MM.1S (cell line): ENCODE results near the gene ST8SIA5.

ENCODE experiments used
- DNase-seq: peaks from one replicate; pipeline ENCODE4 v3.0.0-alpha.2; 2015
- H2AFZ ChIP-seq: fragments of 300-600 bp; sonication (generic); 2 replicates; pipeline ENCODE4 v1.6.0; 2016; ENCODE audit warnings: antibody characterized with exemption, low read length
- H3F3A ChIP-seq: fragments of 300-600 bp; sonication (generic); 2 replicates; pipeline ENCODE4 v1.6.1; 2016; ENCODE audit warnings: mild to moderate bottlenecking, antibody characterized with exemption, low read length, moderate library complexity, mixed read lengths; ENCODE audit not compliant: insufficient read depth
- H3K27ac ChIP-seq: fragments of 300-600 bp; sonication (generic); 2 replicates; pipeline ENCODE4 v1.5.1; 2016; ENCODE audit warnings: mild to moderate bottlenecking, low read length
- H3K27me3 ChIP-seq: fragments of 300-600 bp; sonication (generic); replicated peaks from 2 replicates; pipeline ENCODE4 v1.6.0; 2016; ENCODE audit warnings: low read length; ENCODE audit not compliant: insufficient read depth
- H3K36me3 ChIP-seq: fragments of 300-600 bp; sonication (generic); replicated peaks from 2 replicates; pipeline ENCODE4 v1.6.1; 2016; ENCODE audit warnings: mild to moderate bottlenecking, low read length, mixed read lengths; ENCODE audit not compliant: insufficient read depth
- H3K4me1 ChIP-seq: fragments of 300-600 bp; sonication (generic); 2 replicates; pipeline ENCODE4 v1.6.1; 2016; ENCODE audit warnings: low read length, mixed read lengths
- H3K4me2 ChIP-seq: fragments of 300-600 bp; sonication (generic); 2 replicates; pipeline ENCODE4 v1.6.0; 2016; ENCODE audit warnings: low read depth, low read length
- H3K4me3 ChIP-seq: fragments of 300-600 bp; sonication (generic); 2 replicates; pipeline ENCODE4 v1.5.1; 2016; ENCODE audit warnings: low read length, mixed read lengths
- H3K79me2 ChIP-seq: fragments of 300-600 bp; sonication (generic); 2 replicates; pipeline ENCODE4 v1.6.1; 2016; ENCODE audit warnings: mixed run types, low read length, mixed read lengths
- H3K9ac ChIP-seq: fragments of 300-600 bp; sonication (generic); 2 replicates; pipeline ENCODE4 v1.6.1; 2016; ENCODE audit warnings: low read length, mixed read lengths
- H3K9me2 ChIP-seq: fragments of 300-600 bp; sonication (generic); replicated peaks from 2 replicates; pipeline ENCODE4 v1.6.1; 2016; ENCODE audit warnings: mild to moderate bottlenecking, low read length, mixed read lengths; ENCODE audit not compliant: insufficient read depth
- H3K9me3 ChIP-seq: fragments of 300-600 bp; sonication (generic); replicated peaks from 2 replicates; pipeline ENCODE4 v1.6.1; 2016; ENCODE audit warnings: mild to moderate bottlenecking, low read length, mixed read lengths; ENCODE audit not compliant: insufficient read depth
- H4K20me1 ChIP-seq: fragments of 300-600 bp; sonication (generic); 2 replicates; pipeline ENCODE4 v1.6.1; 2016; ENCODE audit warnings: mild to moderate bottlenecking, low read length, moderate library complexity, mixed read lengths; ENCODE audit not compliant: insufficient read depth
- EZH2 ChIP-seq: fragments of 300-600 bp; sonication (generic); optimal IDR thresholded peaks from 2 replicates; pipeline ENCODE3; 2017; ENCODE audit warnings: low read depth, mild to moderate bottlenecking, antibody characterized with exemption, low read length, mixed read lengths
- EZH2phosphoT487 ChIP-seq: fragments of 300-600 bp; sonication (generic); IDR thresholded peaks from 2 replicates; pipeline ENCODE4 v1.6.1; 2018; ENCODE audit warnings: antibody characterized with exemption, low read length
- TF ChIP-seq, protein P1 (sequence below): fragments of 300-600 bp; sonication (generic); IDR thresholded peaks from 2 replicates; pipeline ENCODE4 v1.5.1; 2016; ENCODE audit warnings: antibody characterized with exemption, low read length, mixed read lengths

Gene ST8SIA5

GRCh38 chr18:46704189-46704588, 52.7 kb downstream of the ST8SIA5 start:
- DNase-seq, result no peak
- Histone ChIP-seq H3K27me3 (no peaks in the 10 kb centered on the region), H2AFZ (no peak overlapping the region), H3K9me2 (no peaks in the 10 kb centered on the region), H3K4me3 (no peak overlapping the region), H3K27ac (no peak overlapping the region), H3K9me3 (no peaks in the 10 kb centered on the region), H3F3A (no peaks in the 10 kb centered on the region), H3K36me3 (no peaks in the 10 kb centered on the region), H3K9ac (no peak overlapping the region), H3K4me1 (no peaks in the 10 kb centered on the region), H3K4me2 (no peak overlapping the region), H3K79me2 (no peaks in the 10 kb centered on the region), H4K20me1 (no peaks in the 10 kb centered on the region)
- TF ChIP-seq, protein P1, sequence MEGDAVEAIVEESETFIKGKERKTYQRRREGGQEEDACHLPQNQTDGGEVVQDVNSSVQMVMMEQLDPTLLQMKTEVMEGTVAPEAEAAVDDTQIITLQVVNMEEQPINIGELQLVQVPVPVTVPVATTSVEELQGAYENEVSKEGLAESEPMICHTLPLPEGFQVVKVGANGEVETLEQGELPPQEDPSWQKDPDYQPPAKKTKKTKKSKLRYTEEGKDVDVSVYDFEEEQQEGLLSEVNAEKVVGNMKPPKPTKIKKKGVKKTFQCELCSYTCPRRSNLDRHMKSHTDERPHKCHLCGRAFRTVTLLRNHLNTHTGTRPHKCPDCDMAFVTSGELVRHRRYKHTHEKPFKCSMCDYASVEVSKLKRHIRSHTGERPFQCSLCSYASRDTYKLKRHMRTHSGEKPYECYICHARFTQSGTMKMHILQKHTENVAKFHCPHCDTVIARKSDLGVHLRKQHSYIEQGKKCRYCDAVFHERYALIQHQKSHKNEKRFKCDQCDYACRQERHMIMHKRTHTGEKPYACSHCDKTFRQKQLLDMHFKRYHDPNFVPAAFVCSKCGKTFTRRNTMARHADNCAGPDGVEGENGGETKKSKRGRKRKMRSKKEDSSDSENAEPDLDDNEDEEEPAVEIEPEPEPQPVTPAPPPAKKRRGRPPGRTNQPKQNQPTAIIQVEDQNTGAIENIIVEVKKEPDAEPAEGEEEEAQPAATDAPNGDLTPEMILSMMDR, result no peak
- TF ChIP-seq EZH2 (no peak), EZH2phosphoT487 (no peak)

DNA sequence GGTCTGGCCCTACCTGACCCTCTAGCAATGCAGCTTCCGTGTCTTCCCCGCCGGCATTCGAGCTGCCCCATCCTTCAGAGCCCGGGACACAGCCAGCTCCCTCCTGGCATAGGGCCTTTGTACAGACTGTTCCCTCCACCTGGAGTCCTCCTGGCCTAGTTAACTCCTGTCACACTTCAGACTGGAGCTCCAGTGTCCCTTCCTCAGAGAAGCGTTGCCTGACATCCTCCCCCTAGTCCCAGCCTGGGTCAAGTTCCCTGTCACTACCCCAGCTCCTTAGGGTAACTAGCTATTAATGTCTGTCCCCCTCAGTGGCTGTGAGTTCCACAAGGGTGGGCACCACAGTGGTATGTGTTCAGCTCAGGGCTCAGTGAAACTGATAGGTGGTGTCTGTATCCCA, 54.4 kb downstream of the ST8SIA5 start:
- Histone ChIP-seq H3K36me3 (no peaks in the 10 kb centered on the region), H3K4me2 (no peak overlapping the region), H3K79me2 (no peaks in the 10 kb centered on the region), H3K9me3 (no peaks in the 10 kb centered on the region), H3K9me2 (no peaks in the 10 kb centered on the region), H3K9ac (no peak overlapping the region), H3K27me3 (no peaks in the 10 kb centered on the region), H3K27ac (no peak overlapping the region), H3K4me3 (no peak overlapping the region), H2AFZ (no peak overlapping the region), H3F3A (no peaks in the 10 kb centered on the region), H3K4me1 (no peaks in the 10 kb centered on the region), H4K20me1 (no peaks in the 10 kb centered on the region)
- TF ChIP-seq EZH2phosphoT487 (no peak), EZH2 (no peak)
- TF ChIP-seq, protein P1, result no peak
- DNase-seq, result no peak

DNA sequence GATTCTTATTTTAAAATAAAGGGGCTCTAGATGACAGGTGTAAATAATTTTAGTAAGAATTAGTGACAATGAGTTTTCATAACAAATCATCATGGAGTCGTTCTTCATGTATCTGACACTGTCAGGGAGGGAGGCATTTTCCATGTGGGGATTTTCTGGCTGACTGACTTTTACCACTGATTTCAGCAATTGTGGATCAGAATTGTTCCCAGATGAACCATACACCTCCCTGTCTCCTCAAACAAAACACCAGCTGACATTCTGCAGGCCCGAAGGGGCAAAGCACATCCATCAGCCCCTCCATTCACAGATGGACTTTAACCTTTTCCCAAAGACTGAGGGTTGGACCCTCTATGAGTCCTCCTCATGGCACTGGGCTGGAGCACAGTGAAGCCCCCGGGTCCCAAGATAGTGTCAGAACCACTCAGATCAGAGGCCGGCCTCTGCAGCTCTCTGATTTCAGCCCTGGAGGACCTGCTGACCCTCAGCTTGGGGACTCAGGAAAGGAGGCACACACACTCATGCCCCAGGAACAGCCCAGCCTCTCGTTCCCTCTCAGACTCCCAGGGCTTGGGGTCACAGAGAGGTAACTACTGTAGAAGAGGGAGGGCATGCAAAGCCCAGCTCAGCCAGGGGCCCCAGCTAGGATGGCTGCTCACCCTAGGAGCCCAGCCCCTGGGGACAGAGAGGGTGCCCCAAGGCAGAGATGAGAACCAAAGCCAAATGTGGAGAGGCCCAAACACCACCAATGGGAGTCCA, 56.6 kb downstream of the ST8SIA5 start:
- Histone ChIP-seq H2AFZ (no peak overlapping the region), H3K4me1 (no peaks in the 10 kb centered on the region), H3K27me3 (no peaks in the 10 kb centered on the region), H4K20me1 (no peaks in the 10 kb centered on the region), H3K9me3 (no peaks in the 10 kb centered on the region), H3K9ac (no peak overlapping the region), H3K4me3 (no peak overlapping the region), H3K79me2 (no peaks in the 10 kb centered on the region), H3K9me2 (no peaks in the 10 kb centered on the region), H3K36me3 (no peaks in the 10 kb centered on the region), H3K27ac (no peak overlapping the region), H3K4me2 (no peak overlapping the region), H3F3A (no peaks in the 10 kb centered on the region)
- TF ChIP-seq EZH2phosphoT487, result no peak
- no peak for TF ChIP-seq EZH2
- TF ChIP-seq, protein P1, result no peak
- no peak for DNase-seq
